CD4-positive, alpha-beta memory T cell (primary cell): ENCODE results near the gene YES1. TPM values are rescaled to one million over a fixed set of nuclear protein-coding genes. Genes with fewer than 3 reads are reported as not detected.

ENCODE experiments used
- CTCF ChIA-PET: fragments of 350-600 bp; sonication (Branson Sonifier 250); formaldehyde crosslinking; loops from one replicate; lab custom pipeline; 2021; ENCODE audit warnings: inconsistent platforms; ENCODE audit not compliant: partially characterized antibody; lab: Charles Lee
- POLR2A ChIA-PET: fragments of 350-600 bp; sonication (Branson Sonifier 250); formaldehyde crosslinking; loops from one replicate; lab custom pipeline; 2021; ENCODE audit not compliant: partially characterized antibody; lab: Charles Lee
- DNase-seq, 5 donors: peaks; one replicate each; pipeline versions ENCODE4 v3.0.0 to v3.0.0-alpha.2; 2020 to 2022; ENCODE audit warnings: mixed read lengths in 1 of 5
- H3K27ac ChIP-seq: one replicate; pipeline ENCODE4 v1.7.0; 2013; ENCODE audit warnings: low read depth, low read length
- H3K27me3 ChIP-seq: 2 replicates; pipeline ENCODE4 v1.7.0; 2013; ENCODE audit warnings: mild to moderate bottlenecking, low read length, moderate library complexity; ENCODE audit not compliant: insufficient read depth
- H3K36me3 ChIP-seq: 2 replicates; pipeline ENCODE4 v1.7.0; 2013; ENCODE audit warnings: mild to moderate bottlenecking, low read length, moderate library complexity; ENCODE audit not compliant: insufficient read depth
- H3K4me1 ChIP-seq: 2 replicates; pipeline ENCODE4 v1.7.0; 2013; ENCODE audit warnings: mild to moderate bottlenecking, low read length, moderate library complexity; ENCODE audit not compliant: insufficient read depth
- H3K4me3 ChIP-seq, 2 donors: one replicate each; pipeline ENCODE4 v1.7.0; 2013; ENCODE audit warnings: low read length in 2 of 2, mild to moderate bottlenecking in 1 of 2
- H3K9me3 ChIP-seq, 2 donors: one replicate each; pipeline ENCODE4 v1.7.0; 2013; ENCODE audit warnings: low read length in 2 of 2, control low read depth in 1 of 2; ENCODE audit not compliant: control insufficient read depth in 1 of 2
- H3K27ac Mint-ChIP-seq, 7 donors: one replicate each; pipeline ENCODE4 v1.8.0; 2020 to 2021; ENCODE audit warnings: mixed read lengths in 7 of 7, mild to moderate bottlenecking in 6 of 7, inconsistent platforms in 3 of 7, moderate library complexity in 3 of 7
- H3K27me3 Mint-ChIP-seq, 2 donors: one replicate each; pipeline ENCODE4 v1.8.0; 2020 to 2021; ENCODE audit warnings: mixed read lengths in 2 of 2
- H3K36me3 Mint-ChIP-seq, 2 donors: one replicate each; pipeline ENCODE4 v1.8.0; 2020 to 2021; ENCODE audit warnings: mixed read lengths in 2 of 2, inconsistent platforms in 1 of 2, mild to moderate bottlenecking in 1 of 2
- H3K4me1 Mint-ChIP-seq, 4 donors: one replicate each; pipeline ENCODE4 v1.8.0; 2020 to 2021; ENCODE audit warnings: mixed read lengths in 4 of 4, mild to moderate bottlenecking in 1 of 4
- H3K4me3 Mint-ChIP-seq, 8 donors: one replicate each; pipeline ENCODE4 v1.8.0; 2020 to 2021; ENCODE audit warnings: mixed read lengths in 8 of 8, mild to moderate bottlenecking in 7 of 8, moderate library complexity in 6 of 8, inconsistent platforms in 3 of 8
- H3K9me3 Mint-ChIP-seq, 8 donors: one replicate each; pipeline ENCODE4 v1.8.0; 2020 to 2021; ENCODE audit warnings: mixed read lengths in 8 of 8, mild to moderate bottlenecking in 5 of 8, inconsistent platforms in 3 of 8, moderate library complexity in 1 of 8
- intact Hi-C: fragments of 100-400 bp; cut with micrococcal nuclease; formaldehyde crosslinking; loops from one replicate; pipeline ENCODE4 v1.15.1; 2023
- polyA plus RNA-seq, 2 donors: library from polyadenylated mRNA; unstranded; fragments of 300-500 nt; fragmentation: Illumina TruSeq; gene quantifications; one replicate each; pipeline ENCODE4 v1.2.3, GENCODE V29; 2021
- total RNA-seq, 2 experiments: library from RNA; stranded (reverse); gene quantifications; one replicate each; pipeline ENCODE4 v1.2.3, GENCODE V29; 2021

YES1 gene
- total and polyA plus RNA-seq, 4 experiments from 2014 or later, result 1.9 to 7.9 (median 3.4) TPM

DNA sequence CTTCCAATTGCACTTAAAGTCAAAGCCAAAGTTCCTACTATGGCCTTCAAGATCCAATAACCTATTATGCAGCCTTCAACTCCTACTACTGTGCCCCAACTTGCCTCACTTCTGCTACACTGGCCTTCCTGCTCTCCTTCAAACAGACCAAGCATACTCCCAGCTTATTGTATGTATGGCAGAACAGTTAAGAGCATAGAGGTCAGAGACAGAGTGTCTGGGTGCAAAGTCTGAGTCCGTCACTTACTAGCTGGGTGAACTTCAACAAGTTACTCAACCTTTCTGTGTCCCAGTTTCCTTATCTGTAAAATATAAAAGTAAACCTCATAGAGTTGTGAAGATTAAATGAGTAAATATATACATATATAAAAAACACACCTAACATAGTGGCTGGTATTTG lies 37.2 kb downstream of the YES1 start:
- Mint-ChIP-seq H3K27me3 (no peaks in the 10 kb centered on the region), H3K4me1 (peaks cover 5 to 27% (median 13%) of the 10 kb centered on the region in 4 donors), H3K36me3 (peaks cover 4 to 9% of the 10 kb centered on the region in 2 donors), H3K9me3 (no peaks in the 10 kb centered on the region), H3K4me3 (no peak overlapping the region), H3K27ac (peak overlapping the region in 1 of 7 donors; percentile 62)
- H3K9me3 ChIP-seq, result no peaks in the 10 kb centered on the region
- H3K4me3 ChIP-seq, result no peak overlapping the region
- no peaks in the 10 kb centered on the region for H3K27me3 ChIP-seq
- ChIA-PET POLR2A (no interaction called here), CTCF (interaction anchor here (1.1 kb wide), 1 partner anchor 33 kb away, joined by 3 read pairs; no protein-coding TSS in a partner anchor)
- peaks cover 3% of the 10 kb centered on the region for H3K4me1 ChIP-seq
- no peak overlapping the region for H3K27ac ChIP-seq
- no peaks in the 10 kb centered on the region for H3K36me3 ChIP-seq
- DNase-seq, result no peak
- intact Hi-C loops, result no loop called here

GRCh38 chr18:773980-774624 lies 37.9 kb downstream of the YES1 start:
- ChIA-PET POLR2A (no interaction called here), CTCF (interaction anchor here (1.1 kb wide), 1 partner anchor 32 kb away, joined by 3 read pairs; no protein-coding TSS in a partner anchor)
- Histone ChIP-seq H3K27ac (no peak overlapping the region), H3K9me3 (no peaks in the 10 kb centered on the region), H3K27me3 (no peaks in the 10 kb centered on the region), H3K4me3 (no peak overlapping the region), H3K36me3 (no peaks in the 10 kb centered on the region), H3K4me1 (no peaks in the 10 kb centered on the region)
- no peaks in the 10 kb centered on the region for H3K9me3 Mint-ChIP-seq
- H3K27me3 Mint-ChIP-seq, result no peaks in the 10 kb centered on the region
- intact Hi-C loops, result no loop called here
- H3K27ac Mint-ChIP-seq, result peak overlapping the region in 2 of 7 donors; percentile 9 to 71
- peak overlapping the region in 2 of 8 donors; percentile 24 to 28 for H3K4me3 Mint-ChIP-seq
- H3K36me3 Mint-ChIP-seq, result peaks cover 4 to 9% of the 10 kb centered on the region in 2 donors
- H3K4me1 Mint-ChIP-seq, result peaks cover 3 to 22% (median 13%) of the 10 kb centered on the region in 4 donors
- DNase-seq, result no peak

- CTCF ChIA-PET, result interaction anchor here (1.4 to 2.1 kb wide), 2 partner anchors 60 to 69 kb away, joined by 4 to 10 read pairs; no protein-coding TSS in a partner anchor
- POLR2A ChIA-PET, result no interaction called here
- H3K4me1 ChIP-seq, result no peaks in the 10 kb centered on the region
- Mint-ChIP-seq H3K36me3 (peaks cover 0 to 6% of the 10 kb centered on the region in 2 donors), H3K27me3 (no peaks in the 10 kb centered on the region), H3K4me3 (no peak overlapping the region), H3K9me3 (no peaks in the 10 kb centered on the region), H3K4me1 (peaks cover 5 to 17% (median 13%) of the 10 kb centered on the region in 4 donors), H3K27ac (peak overlapping the region in 2 of 7 donors; percentile 5 to 46)
- H3K27me3 ChIP-seq, result no peaks in the 10 kb centered on the region
- DNase-seq, result no peak
- no peaks in the 10 kb centered on the region for H3K36me3 ChIP-seq
- H3K27ac ChIP-seq, result no peak overlapping the region
- no peaks in the 10 kb centered on the region for H3K9me3 ChIP-seq
- H3K4me3 ChIP-seq, result no peak overlapping the region
- intact Hi-C loops, result no loop called here
These were observed 41.5 kb downstream of the YES1 start for GRCh38 chr18:770583-770961.

- Histone ChIP-seq H3K4me1 (no peaks in the 10 kb centered on the region), H3K27ac (no peak overlapping the region), H3K36me3 (no peaks in the 10 kb centered on the region), H3K27me3 (no peaks in the 10 kb centered on the region), H3K4me3 (no peak overlapping the region), H3K9me3 (no peaks in the 10 kb centered on the region)
- Mint-ChIP-seq H3K4me1 (peaks cover 3 to 11% (median 7%) of the 10 kb centered on the region in 4 donors), H3K36me3 (no peaks in the 10 kb centered on the region), H3K9me3 (no peaks in the 10 kb centered on the region), H3K27ac (no peak overlapping the region), H3K4me3 (peak overlapping the region in 1 of 8 donors; percentile 18), H3K27me3 (no peaks in the 10 kb centered on the region)
- DNase-seq, result no peak
- CTCF ChIA-PET, result no interaction called here
- POLR2A ChIA-PET, result no interaction called here
- intact Hi-C loops, result no loop called here
These were observed 44.1 kb downstream of the YES1 start for GRCh38 chr18:767961-768360.

GRCh38 chr18:767084-767882 lies 44.8 kb downstream of the YES1 start:
- Histone ChIP-seq H3K9me3 (no peaks in the 10 kb centered on the region), H3K4me3 (no peak overlapping the region), H3K36me3 (no peaks in the 10 kb centered on the region), H3K27ac (no peak overlapping the region), H3K27me3 (no peaks in the 10 kb centered on the region), H3K4me1 (no peaks in the 10 kb centered on the region)
- Mint-ChIP-seq H3K27ac (no peak overlapping the region), H3K36me3 (no peaks in the 10 kb centered on the region), H3K27me3 (no peaks in the 10 kb centered on the region), H3K4me3 (peak overlapping the region in 1 of 8 donors; percentile 18), H3K9me3 (no peaks in the 10 kb centered on the region), H3K4me1 (peaks cover 0 to 12% (median 7%) of the 10 kb centered on the region in 4 donors)
- intact Hi-C loops, result no loop called here
- DNase-seq, result no peak
- POLR2A ChIA-PET, result no interaction called here
- CTCF ChIA-PET, result no interaction called here

GRCh38 chr18:766550-766860 lies 45.5 kb downstream of the YES1 start:
- Histone ChIP-seq H3K27me3 (no peaks in the 10 kb centered on the region), H3K4me1 (no peaks in the 10 kb centered on the region), H3K27ac (no peak overlapping the region), H3K4me3 (no peak overlapping the region), H3K36me3 (no peaks in the 10 kb centered on the region), H3K9me3 (no peaks in the 10 kb centered on the region)
- Mint-ChIP-seq H3K27me3 (no peaks in the 10 kb centered on the region), H3K4me1 (peaks cover 0 to 16% (median 8%) of the 10 kb centered on the region in 4 donors), H3K9me3 (no peaks in the 10 kb centered on the region), H3K4me3 (no peak overlapping the region), H3K36me3 (no peaks in the 10 kb centered on the region), H3K27ac (no peak overlapping the region)
- intact Hi-C loops, result no loop called here
- CTCF ChIA-PET, result no interaction called here
- no peak for DNase-seq
- POLR2A ChIA-PET, result no interaction called here

DNA sequence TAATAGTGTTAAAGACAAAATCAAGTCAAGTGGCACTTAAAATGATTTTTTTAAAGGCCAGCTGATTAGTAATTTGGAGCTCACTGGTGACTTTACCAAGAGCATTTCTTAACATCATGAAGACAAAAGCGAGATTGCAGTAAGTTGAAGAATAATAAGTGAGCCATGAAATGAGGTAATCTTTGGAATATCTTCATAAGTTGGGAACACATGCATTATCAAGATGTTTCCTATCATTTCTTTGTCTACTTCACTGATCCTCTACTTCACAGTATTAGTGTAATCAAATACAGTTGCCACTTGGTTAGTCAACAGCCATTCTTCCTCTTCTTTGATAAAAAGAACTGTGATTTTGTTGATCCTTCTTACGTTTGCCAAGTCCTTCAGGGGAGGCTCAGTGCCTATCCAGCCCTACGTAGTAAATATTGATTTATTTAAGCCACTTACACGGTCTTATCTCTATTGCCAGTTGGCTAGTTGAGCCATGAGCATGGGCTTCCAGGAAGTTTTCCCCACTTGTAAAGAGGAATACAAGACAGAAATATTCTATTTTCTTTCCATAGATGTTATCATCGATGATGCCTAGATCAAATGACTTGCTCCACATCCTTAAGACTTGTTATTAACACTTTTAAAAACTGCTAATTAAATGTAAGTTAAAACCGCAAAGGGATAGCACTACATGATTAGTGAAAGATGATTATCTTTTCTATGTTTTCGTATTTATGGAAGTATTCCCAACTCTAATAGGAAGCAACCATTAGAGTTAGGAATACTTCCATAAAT lies 46.1 kb downstream of the YES1 start:
- Mint-ChIP-seq H3K36me3 (no peaks in the 10 kb centered on the region), H3K27me3 (no peaks in the 10 kb centered on the region), H3K4me3 (no peak overlapping the region), H3K4me1 (peaks cover 0 to 18% (median 10%) of the 10 kb centered on the region in 4 donors), H3K9me3 (no peaks in the 10 kb centered on the region), H3K27ac (peak overlapping the region in 2 of 7 donors; percentile 32 to 36)
- ChIA-PET POLR2A (no interaction called here), CTCF (no interaction called here)
- no peak overlapping the region for H3K4me3 ChIP-seq
- intact Hi-C loops, result no loop called here
- H3K9me3 ChIP-seq, result no peaks in the 10 kb centered on the region
- DNase-seq, result no peak
- H3K4me1 ChIP-seq, result no peaks in the 10 kb centered on the region
- no peaks in the 10 kb centered on the region for H3K36me3 ChIP-seq
- no peak overlapping the region for H3K27ac ChIP-seq
- no peaks in the 10 kb centered on the region for H3K27me3 ChIP-seq
